ENCODE measurements around the gene PRRC1. TPM values are rescaled to one million over a fixed set of nuclear protein-coding genes. Genes with fewer than 3 reads are reported as not detected.

PRRC1 gene
- total RNA-seq, 1 donor from 2014 or later: 50.8 TPM

GRCh38 chr5:127574852-127575679, 57.6 kb downstream of the PRRC1 start:
- H3K27ac ChIP-seq: no peak overlapping the region
- ATAC-seq (no peak), DNase-seq (no peak)
- no peak overlapping the region for H3K4me3 ChIP-seq
- no peaks in the 10 kb centered on the region for H3K9me3 ChIP-seq
- intact Hi-C loops (cut with DNase I): no loop called here
- H3K4me1 ChIP-seq: no peaks in the 10 kb centered on the region
- no peak for TF ChIP-seq CTCF (IDR thresholded peaks at IDR 0.05)
- H3K36me3 ChIP-seq: no peaks in the 10 kb centered on the region
- no peaks in the 10 kb centered on the region for H3K27me3 ChIP-seq

- no peaks in the 10 kb centered on the region for H3K36me3 ChIP-seq
- DNase-seq (no peak), ATAC-seq (no peak)
- no peaks in the 10 kb centered on the region for H3K9me3 ChIP-seq
- no peak overlapping the region for H3K27ac ChIP-seq
- no peaks in the 10 kb centered on the region for H3K27me3 ChIP-seq
- no peaks in the 10 kb centered on the region for H3K4me1 ChIP-seq
- intact Hi-C loops (cut with DNase I): no loop called here
- no peak for TF ChIP-seq CTCF (IDR thresholded peaks at IDR 0.05)
- no peak overlapping the region for H3K4me3 ChIP-seq
These were observed 60.0 kb downstream of the PRRC1 start for GRCh38 chr5:127577458-127577857.

- Histone ChIP-seq H3K36me3 (no peaks in the 10 kb centered on the region), H3K4me3 (no peak overlapping the region), H3K27ac (no peak overlapping the region), H3K9me3 (no peaks in the 10 kb centered on the region), H3K27me3 (no peaks in the 10 kb centered on the region), H3K4me1 (no peaks in the 10 kb centered on the region)
- intact Hi-C loops (cut with DNase I): no loop called here
- no peak for ATAC-seq
- no peak for DNase-seq
- no peak for TF ChIP-seq CTCF (IDR thresholded peaks at IDR 0.05)
These were observed 63.3 kb downstream of the PRRC1 start for GRCh38 chr5:127580731-127581130.

- H3K36me3 ChIP-seq: no peaks in the 10 kb centered on the region
- TF ChIP-seq CTCF (IDR thresholded peaks at IDR 0.05): no peak
- H3K27ac ChIP-seq: no peak overlapping the region
- H3K4me1 ChIP-seq: no peaks in the 10 kb centered on the region
- no peaks in the 10 kb centered on the region for H3K27me3 ChIP-seq
- no peaks in the 10 kb centered on the region for H3K9me3 ChIP-seq
- DNase-seq (no peak), ATAC-seq (no peak)
- H3K4me3 ChIP-seq: no peak overlapping the region
- intact Hi-C loops (cut with DNase I): no loop called here
These were observed 64.0 kb downstream of the PRRC1 start for GRCh38 chr5:127581450-127581849.

GRCh38 chr5:127582773-127583370, 65.4 kb downstream of the PRRC1 start:
- no peaks in the 10 kb centered on the region for H3K4me1 ChIP-seq
- DNase-seq: no peak
- no peaks in the 10 kb centered on the region for H3K27me3 ChIP-seq
- no peak overlapping the region for H3K4me3 ChIP-seq
- no peak overlapping the region for H3K27ac ChIP-seq
- no peaks in the 10 kb centered on the region for H3K36me3 ChIP-seq
- peak; percentile 36 for ATAC-seq
- H3K9me3 ChIP-seq: no peaks in the 10 kb centered on the region
- intact Hi-C loops (cut with DNase I): no loop called here
- no peak for TF ChIP-seq CTCF (IDR thresholded peaks at IDR 0.05)

All from upper lobe of right lung (tissue), 1 donor.